Endothelial cell of umbilical vein (primary cell): ENCODE data around the gene DIP2C.

ENCODE experiments used
- CTCF ChIP-seq, 2 donors: IDR thresholded peaks; 1 replicate in 1 of 2; 2 replicates in 1 of 2; pipeline ENCODE4 v1.5.1; 2011; ENCODE audit warnings: low read length in 2 of 2, mild to moderate bottlenecking in 2 of 2, moderate library complexity in 2 of 2, control low read depth in 1 of 2, inconsistent platforms in 1 of 2, low read depth in 1 of 2; ENCODE audit not compliant: insufficient read depth in 1 of 2; ENCODE audit errors: extremely low read depth in 1 of 2
- EZH2 ChIP-seq: IDR thresholded peaks from 2 replicates; pipeline ENCODE4 v1.6.1; 2012; ENCODE audit warnings: borderline replicate concordance, low read depth, mild to moderate bottlenecking, moderate library complexity, low read length, inconsistent platforms; ENCODE audit not compliant: severe bottlenecking
- FOS ChIP-seq: IDR thresholded peaks from 2 replicates; pipeline ENCODE4 v1.6.1; 2011; ENCODE audit warnings: mild to moderate bottlenecking, low read length, moderate library complexity, borderline replicate concordance; ENCODE audit not compliant: insufficient read depth
- MAX ChIP-seq: IDR thresholded peaks from 2 replicates; pipeline ENCODE4 v1.6.1; 2011; ENCODE audit not compliant: insufficient read depth, insufficient read length
- MYC ChIP-seq: IDR thresholded peaks from one replicate; pipeline ENCODE4 v1.6.1; 2011; ENCODE audit warnings: mild to moderate bottlenecking, low read depth, low read length
- POLR2A ChIP-seq: IDR thresholded peaks from 2 replicates; pipeline ENCODE4 v1.6.1; 2012; ENCODE audit warnings: low read depth, mild to moderate bottlenecking, control low read depth, low read length
- POLR2AphosphoS5 ChIP-seq: IDR thresholded peaks from 2 replicates; pipeline ENCODE4 v1.6.1; 2012; ENCODE audit warnings: low read depth, mild to moderate bottlenecking, control low read depth, low read length, moderate library complexity; ENCODE audit not compliant: insufficient read depth

GRCh38 chr10:488933-489215 lies 200.6 kb downstream of the DIP2C start:
- TF ChIP-seq CTCF (IDR thresholded peaks at IDR 0.05; ENCODE audit: extremely low read depth in 1 of 2, insufficient read depth in 1 of 2, low read depth in 1 of 2, low read length in 2 of 2) = no peak
- TF ChIP-seq POLR2A = no peak
- no peak for TF ChIP-seq MAX
- no peak for TF ChIP-seq MYC
- no peak for TF ChIP-seq EZH2
- no peak for TF ChIP-seq POLR2AphosphoS5
- TF ChIP-seq FOS = no peak
